AG04450 (cell line): ENCODE measurements around the gene MYL6B. TPM values are rescaled to one million over a fixed set of nuclear protein-coding genes. Genes with fewer than 3 reads are reported as not detected.

Experiments used
- CTCF ChIA-PET: fragments of 300-600, 350-600 bp; formaldehyde crosslinking; extraction: SDS; loops from one replicate; lab custom pipeline; 2022; ENCODE audit warnings: antibody characterized with exemption, inconsistent platforms; lab: Charles Lee
- POLR2A ChIA-PET: fragments of 350-600 bp; formaldehyde crosslinking; extraction: SDS; loops from one replicate; lab custom pipeline; 2021; ENCODE audit warnings: antibody characterized with exemption, inconsistent platforms; lab: Yijun Ruan, JAX
- DNase-seq: peaks from one replicate; pipeline ENCODE4 v3.0.0-alpha.2; 2011; ENCODE audit warnings: low read depth, low spot score
- H3K27ac ChIP-seq: one replicate; pipeline ENCODE4 v1.5.1; 2012; ENCODE audit warnings: low read depth, low read length, control low read depth
- H3K27me3 ChIP-seq: one replicate; pipeline ENCODE4 v1.6.0; 2012; ENCODE audit warnings: low read length; ENCODE audit not compliant: control insufficient read depth, insufficient read depth
- H3K4me3 ChIP-seq: 2 replicates; pipeline ENCODE4 v1.5.1; 2011; ENCODE audit warnings: mild to moderate bottlenecking, low read depth, low read length, control low read depth
- H3K9me3 ChIP-seq: 2 replicates; pipeline ENCODE4 v1.5.1; 2012; ENCODE audit warnings: low read length; ENCODE audit not compliant: control insufficient read depth, insufficient read depth
- CTCF ChIP-seq: IDR thresholded peaks from 2 replicates; pipeline ENCODE4 v1.5.1; 2011; ENCODE audit warnings: low read depth, low read length, control low read depth, inconsistent platforms
- polyA plus RNA-seq: library from polyadenylated mRNA; depleted of rRNA; stranded (reverse); fragments of >200 nt; gene quantifications from 2 replicates; pipeline ENCODE4 v1.2.3, GENCODE V29; 2011

MYL6B gene
- polyA plus RNA-seq, 1 experiment, result 124 TPM

GRCh38 chr12:56127485-56127887 lies 24.9 kb upstream of the MYL6B start:
- Histone ChIP-seq H3K4me3 (peak overlapping the region; percentile 53), H3K27me3 (no peaks in the 10 kb centered on the region), H3K27ac (peak overlapping the region; percentile 23), H3K9me3 (no peaks in the 10 kb centered on the region; the same call in 1 of the 2 replicates)
- TF ChIP-seq CTCF, result no peak
- ChIA-PET POLR2A (interaction anchor here (0.6 to 3.6 kb wide), 13 partner anchors 9 to 94 kb away, joined by 3 to 40 read pairs (median 7); partner anchors contain the start of genes MYL6, PA2G4, RNF41 and RPL41), CTCF (interaction anchor here (0.7 to 5.3 kb wide), 6 partner anchors 8 to 131 kb away, joined by 3 to 51 read pairs (median 6); partner anchors contain the start of genes ANKRD52 and SMARCC2)
- DNase-seq, result no peak

- POLR2A ChIA-PET, result interaction anchor here (0.6 to 3.6 kb wide), 14 partner anchors 10 to 94 kb away, joined by 3 to 40 read pairs (median 6); partner anchors contain the start of genes MYL6, MYL6B, PA2G4 and RNF41
- H3K27ac ChIP-seq, result peak within 1 kb of the TSS; percentile 78
- H3K9me3 ChIP-seq, result no peaks in the 10 kb centered on the region; the same call in 1 of the 2 replicates
- no peaks in the 10 kb centered on the region for H3K27me3 ChIP-seq
- no peak for TF ChIP-seq CTCF
- H3K4me3 ChIP-seq, result peak within 1 kb of the TSS; percentile 90
- DNase-seq, result peak; percentile 99
- CTCF ChIA-PET, result interaction anchor here (0.7 to 5.3 kb wide), 6 partner anchors 8 to 130 kb away, joined by 3 to 51 read pairs (median 6); partner anchors contain the start of genes ANKRD52 and SMARCC2
Observed at GRCh38 chr12:56127888-56128669, 24.3 kb upstream of the MYL6B start, which contains the start of gene ESYT1. Gene ESYT1, plus strand, starts transcription at chr12:56128267. Its CDS starts 53 bp downstream, at chr12:56128320.

GRCh38 chr12:56128670-56129205 lies 23.6 kb upstream of the MYL6B start:
- no peak for TF ChIP-seq CTCF
- ChIA-PET POLR2A (interaction anchor here (0.8 to 3.6 kb wide), 9 partner anchors 11 to 93 kb away, joined by 4 to 40 read pairs (median 7); partner anchors contain the start of genes MYL6, MYL6B, PA2G4 and RNF41), CTCF (interaction anchor here (1.3 to 5.3 kb wide), 5 partner anchors 9 to 129 kb away, joined by 4 to 51 read pairs (median 7); partner anchors contain the start of genes ANKRD52 and SMARCC2)
- H3K27me3 ChIP-seq, result no peaks in the 10 kb centered on the region
- no peak for DNase-seq
- H3K27ac ChIP-seq, result peak overlapping the region; percentile 78
- H3K9me3 ChIP-seq, result no peaks in the 10 kb centered on the region; the same call in 1 of the 2 replicates
- peak overlapping the region; percentile 90 for H3K4me3 ChIP-seq

- no peak for DNase-seq
- ChIA-PET CTCF (interaction anchor here (1.7 to 2.0 kb wide), 2 partner anchors 60 to 129 kb away, joined by 4 to 5 read pairs; partner anchors contain the start of genes ANKRD52 and SMARCC2), POLR2A (interaction anchor here (2.1 to 3.6 kb wide), 2 partner anchors 11 to 30 kb away, joined by 28 to 40 read pairs; partner anchors contain the start of genes MYL6, RPL41 and ZC3H10)
- H3K9me3 ChIP-seq, result no peaks in the 10 kb centered on the region; the same call in 1 of the 2 replicates
- no peaks in the 10 kb centered on the region for H3K27me3 ChIP-seq
- no peak for TF ChIP-seq CTCF
- H3K4me3 ChIP-seq, result peak overlapping the region; percentile 90
- peak overlapping the region; percentile 11 for H3K27ac ChIP-seq
Observed at GRCh38 chr12:56129206-56129941, 23.0 kb upstream of the MYL6B start.
